Hepatocyte (in vitro differentiated cells): ENCODE data around the gene CDCP1.

Source experiments
- EZH2 ChIP-seq: fragments of 200-600 bp; sonication (generic); IDR thresholded peaks from 2 replicates; pipeline ENCODE4 v1.6.1; 2016; ENCODE audit warnings: antibody characterized with exemption, mild to moderate bottlenecking, borderline replicate concordance
- TF ChIP-seq, protein P1 (sequence below): fragments of 200-600 bp; sonication (generic); IDR thresholded peaks from 2 replicates; pipeline ENCODE4 v1.5.1; 2016; ENCODE audit warnings: antibody characterized with exemption, mild to moderate bottlenecking; ENCODE audit not compliant: poor library complexity

DNA sequence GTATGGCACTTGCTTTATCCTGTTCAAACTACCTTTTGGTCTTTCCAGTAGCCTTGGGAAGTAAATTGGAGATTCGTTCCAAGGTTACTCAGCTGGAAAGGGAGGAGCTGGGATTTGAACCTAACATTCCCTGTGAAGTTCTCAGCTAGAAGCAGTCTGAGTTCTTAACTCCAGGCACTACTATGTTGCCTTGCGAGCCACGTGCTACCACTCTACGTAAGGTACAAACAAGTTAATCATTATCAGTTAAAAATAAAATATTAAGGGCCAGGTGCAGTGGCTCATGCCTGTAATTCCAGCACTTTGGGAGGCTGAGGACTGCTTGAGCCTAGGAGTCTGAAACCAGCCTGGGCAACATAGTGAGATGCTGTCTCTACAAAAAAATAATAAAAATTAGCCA is 30.7 kb upstream of the CDCP1 start:
- TF ChIP-seq, protein P1, sequence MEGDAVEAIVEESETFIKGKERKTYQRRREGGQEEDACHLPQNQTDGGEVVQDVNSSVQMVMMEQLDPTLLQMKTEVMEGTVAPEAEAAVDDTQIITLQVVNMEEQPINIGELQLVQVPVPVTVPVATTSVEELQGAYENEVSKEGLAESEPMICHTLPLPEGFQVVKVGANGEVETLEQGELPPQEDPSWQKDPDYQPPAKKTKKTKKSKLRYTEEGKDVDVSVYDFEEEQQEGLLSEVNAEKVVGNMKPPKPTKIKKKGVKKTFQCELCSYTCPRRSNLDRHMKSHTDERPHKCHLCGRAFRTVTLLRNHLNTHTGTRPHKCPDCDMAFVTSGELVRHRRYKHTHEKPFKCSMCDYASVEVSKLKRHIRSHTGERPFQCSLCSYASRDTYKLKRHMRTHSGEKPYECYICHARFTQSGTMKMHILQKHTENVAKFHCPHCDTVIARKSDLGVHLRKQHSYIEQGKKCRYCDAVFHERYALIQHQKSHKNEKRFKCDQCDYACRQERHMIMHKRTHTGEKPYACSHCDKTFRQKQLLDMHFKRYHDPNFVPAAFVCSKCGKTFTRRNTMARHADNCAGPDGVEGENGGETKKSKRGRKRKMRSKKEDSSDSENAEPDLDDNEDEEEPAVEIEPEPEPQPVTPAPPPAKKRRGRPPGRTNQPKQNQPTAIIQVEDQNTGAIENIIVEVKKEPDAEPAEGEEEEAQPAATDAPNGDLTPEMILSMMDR: no peak
- no peak for TF ChIP-seq EZH2
